Tibial artery (tissue), 4 donors: ENCODE results near the gene GANAB.

Source experiments
- DNase-seq, 2 donors: peaks; one replicate each; pipeline ENCODE4 v3.0.0-alpha.2; 2019
- H3K27ac ChIP-seq, 2 donors: fragments of 200-600 bp; sonication (generic) in 1 of 2; 1 replicate in 1 of 2; 2 replicates in 1 of 2; pipeline ENCODE4 v1.5.1; 2018 to 2019; ENCODE audit warnings: mild to moderate bottlenecking in 1 of 2
- H3K27me3 ChIP-seq, 2 donors: fragments of 200-600 bp; sonication (generic) in 1 of 2; one replicate each; pipeline versions ENCODE4 v1.5.1 to v1.6.0; 2016 to 2019
- H3K36me3 ChIP-seq, 3 donors: fragments of 200-600 bp; sonication (generic) in 2 of 3; one replicate each; pipeline ENCODE4 v1.5.1; 2016 to 2019; ENCODE audit warnings: mild to moderate bottlenecking in 2 of 3
- H3K4me1 ChIP-seq, 4 donors: fragments of 200-600 bp; sonication (generic) in 2 of 4; 1 replicate in 3 of 4; 2 replicates in 1 of 4; pipeline ENCODE4 v1.5.1; 2016 to 2019
- H3K4me3 ChIP-seq, 2 donors: fragments of 200-600 bp; sonication (generic) in 1 of 2; 1 replicate in 1 of 2; 2 replicates in 1 of 2; pipeline ENCODE4 v1.5.1; 2018 to 2019; ENCODE audit warnings: mild to moderate bottlenecking in 2 of 2
- H3K9me3 ChIP-seq, 3 donors: fragments of 200-600 bp; sonication (generic) in 1 of 3; one replicate each; pipeline ENCODE4 v1.5.1; 2016 to 2019
- intact Hi-C: fragments of 100-400 bp; cut with DNase I; formaldehyde crosslinking; loops from one replicate; pipeline ENCODE4 v1.15.0; 2023; ENCODE audit warnings: low total_unique reads
- TF ChIP-seq, protein P1 (sequence below), 2 experiments: fragments of 200-600 bp in 1 of 2; fragments of 450-650 bp in 1 of 2; IDR thresholded peaks; one replicate each; pipeline ENCODE4 v1.5.1; 2017 to 2019; ENCODE audit warnings: antibody characterized with exemption in 2 of 2, mild to moderate bottlenecking in 1 of 2, moderate library complexity in 1 of 2

GANAB gene

DNA sequence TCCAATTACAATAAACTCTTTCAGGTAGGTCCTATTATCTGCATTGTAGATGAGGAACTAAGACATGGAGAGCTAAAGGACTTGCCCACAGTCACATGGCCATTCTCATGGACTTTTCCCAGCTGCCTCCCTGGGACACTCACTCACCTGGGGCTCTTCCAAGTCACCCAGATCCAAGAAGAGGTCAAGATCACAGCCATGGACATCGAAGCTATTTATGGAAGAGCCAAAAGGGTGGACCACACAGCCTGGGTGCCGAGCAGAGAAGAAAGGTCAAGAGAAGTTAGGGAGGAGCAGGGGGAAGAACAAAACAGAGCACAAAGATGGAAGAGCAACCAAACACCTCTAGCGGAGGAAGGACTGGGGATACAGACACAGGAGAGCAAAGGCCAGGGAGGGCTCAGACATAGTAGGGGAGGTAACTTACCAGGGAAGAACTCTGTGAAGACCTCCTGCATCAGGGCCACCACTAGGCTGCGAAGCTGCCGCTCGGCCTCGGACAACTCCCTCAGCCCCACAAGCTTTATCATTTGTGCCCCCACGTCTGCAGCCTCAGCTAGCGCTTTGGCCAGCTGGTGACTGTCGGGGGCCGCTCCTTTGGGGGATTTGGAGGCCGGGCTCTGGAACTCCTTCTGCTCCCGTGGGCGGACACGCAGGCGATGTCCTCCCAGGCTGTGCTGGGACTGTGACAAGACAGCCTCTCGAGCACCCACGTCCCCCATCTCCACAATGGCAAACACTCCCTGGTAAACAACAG lies 65.3 kb downstream of the GANAB start:
- H3K27ac ChIP-seq: no peak overlapping the region
- no peaks in the 10 kb centered on the region for H3K9me3 ChIP-seq
- no peaks in the 10 kb centered on the region for H3K27me3 ChIP-seq
- TF ChIP-seq, protein P1, sequence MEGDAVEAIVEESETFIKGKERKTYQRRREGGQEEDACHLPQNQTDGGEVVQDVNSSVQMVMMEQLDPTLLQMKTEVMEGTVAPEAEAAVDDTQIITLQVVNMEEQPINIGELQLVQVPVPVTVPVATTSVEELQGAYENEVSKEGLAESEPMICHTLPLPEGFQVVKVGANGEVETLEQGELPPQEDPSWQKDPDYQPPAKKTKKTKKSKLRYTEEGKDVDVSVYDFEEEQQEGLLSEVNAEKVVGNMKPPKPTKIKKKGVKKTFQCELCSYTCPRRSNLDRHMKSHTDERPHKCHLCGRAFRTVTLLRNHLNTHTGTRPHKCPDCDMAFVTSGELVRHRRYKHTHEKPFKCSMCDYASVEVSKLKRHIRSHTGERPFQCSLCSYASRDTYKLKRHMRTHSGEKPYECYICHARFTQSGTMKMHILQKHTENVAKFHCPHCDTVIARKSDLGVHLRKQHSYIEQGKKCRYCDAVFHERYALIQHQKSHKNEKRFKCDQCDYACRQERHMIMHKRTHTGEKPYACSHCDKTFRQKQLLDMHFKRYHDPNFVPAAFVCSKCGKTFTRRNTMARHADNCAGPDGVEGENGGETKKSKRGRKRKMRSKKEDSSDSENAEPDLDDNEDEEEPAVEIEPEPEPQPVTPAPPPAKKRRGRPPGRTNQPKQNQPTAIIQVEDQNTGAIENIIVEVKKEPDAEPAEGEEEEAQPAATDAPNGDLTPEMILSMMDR (IDR thresholded peaks at IDR 0.05): no peak
- intact Hi-C loops: no loop called here
- H3K36me3 ChIP-seq: peaks cover 20 to 87% (median 44%) of the 10 kb centered on the region in 3 donors
- DNase-seq: no peak
- no peaks in the 10 kb centered on the region for H3K4me1 ChIP-seq
- no peak overlapping the region for H3K4me3 ChIP-seq

- intact Hi-C loops: no loop called here
- DNase-seq: no peak
- H3K9me3 ChIP-seq: no peaks in the 10 kb centered on the region
- no peak overlapping the region for H3K27ac ChIP-seq
- H3K36me3 ChIP-seq: peaks cover 23 to 77% (median 40%) of the 10 kb centered on the region in 3 donors
- no peaks in the 10 kb centered on the region for H3K27me3 ChIP-seq
- H3K4me1 ChIP-seq: peaks cover 0 to 16% (median 12%) of the 10 kb centered on the region in 4 donors
- TF ChIP-seq, protein P1 (IDR thresholded peaks at IDR 0.05): no peak
- H3K4me3 ChIP-seq: no peak overlapping the region
Measured at GRCh38 chr11:62579252-62579651, 67.2 kb downstream of the GANAB start.

GRCh38 chr11:62578541-62578940 lies 67.9 kb downstream of the GANAB start:
- no peak overlapping the region for H3K27ac ChIP-seq
- H3K9me3 ChIP-seq: no peaks in the 10 kb centered on the region
- TF ChIP-seq, protein P1 (IDR thresholded peaks at IDR 0.05): no peak
- H3K27me3 ChIP-seq: no peaks in the 10 kb centered on the region
- peaks cover 0 to 16% (median 12%) of the 10 kb centered on the region in 4 donors for H3K4me1 ChIP-seq
- H3K4me3 ChIP-seq: no peak overlapping the region
- intact Hi-C loops: no loop called here
- DNase-seq: no peak
- H3K36me3 ChIP-seq: peaks cover 23 to 70% (median 40%) of the 10 kb centered on the region in 3 donors

GRCh38 chr11:62577046-62577714 lies 69.2 kb downstream of the GANAB start:
- Histone ChIP-seq H3K27ac (no peak overlapping the region), H3K36me3 (peaks cover 23 to 66% (median 37%) of the 10 kb centered on the region in 3 donors), H3K4me1 (peaks cover 0 to 21% (median 16%) of the 10 kb centered on the region in 4 donors), H3K27me3 (no peaks in the 10 kb centered on the region), H3K4me3 (no peak overlapping the region), H3K9me3 (no peaks in the 10 kb centered on the region)
- no peak for DNase-seq
- TF ChIP-seq, protein P1 (IDR thresholded peaks at IDR 0.05): no peak
- intact Hi-C loops: no loop called here

DNA sequence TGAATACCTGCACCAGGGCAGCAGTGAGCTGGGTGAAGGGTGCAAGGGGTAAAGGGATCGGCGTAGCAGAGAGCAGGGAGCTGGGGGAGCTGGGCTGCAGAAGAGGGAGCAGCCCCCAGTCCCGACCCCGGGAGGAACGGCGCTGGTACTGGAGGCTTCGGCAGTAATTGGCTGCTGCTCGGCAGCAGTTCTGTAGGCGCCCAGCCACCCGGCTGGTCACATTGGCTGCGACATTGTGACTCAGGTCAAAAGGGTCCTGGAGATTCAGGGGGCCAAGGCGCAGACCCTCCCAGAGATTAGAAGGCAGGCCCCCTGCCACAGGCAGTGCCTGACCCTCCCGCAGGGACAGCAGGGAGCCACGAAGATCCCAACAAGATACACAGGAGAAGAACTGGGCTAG lies 70.6 kb downstream of the GANAB start:
- intact Hi-C loops: no loop called here

More for the DNA sequence above, 70.6 kb downstream of the GANAB start:
- DNase-seq: no peak
- TF ChIP-seq, protein P1 (IDR thresholded peaks at IDR 0.05): no peak
- Histone ChIP-seq H3K4me1 (peaks cover 0 to 26% (median 18%) of the 10 kb centered on the region in 4 donors), H3K9me3 (no peaks in the 10 kb centered on the region), H3K27ac (peak overlapping the region; percentile 89 to 95), H3K27me3 (no peaks in the 10 kb centered on the region), H3K4me3 (peak overlapping the region in 1 of 2 donors; percentile 82), H3K36me3 (peaks cover 28 to 66% (median 33%) of the 10 kb centered on the region in 3 donors)
